Measurements from ENCODE around the gene SPTBN2. TPM values are rescaled to one million over a fixed set of nuclear protein-coding genes. Genes with fewer than 3 reads are reported as not detected.

The SPTBN2 gene
- total RNA-seq, 2 donors from 2014 or later = 3.3 to 7.7 TPM

GRCh38 chr11:66722745-66723651 is 6.0 kb downstream of the SPTBN2 start:
- Histone ChIP-seq H3K27ac (no peak overlapping the region), H3K4me1 (peaks cover 0 to 9% of the 10 kb centered on the region in 2 donors), H3K9me3 (no peaks in the 10 kb centered on the region), H3K36me3 (no peaks in the 10 kb centered on the region), H3K4me3 (no peak overlapping the region), H3K27me3 (peaks cover 0 to 3% of the 10 kb centered on the region in 2 donors)
- no peak for DNase-seq (ENCODE audit: low spot score)
- TF ChIP-seq CTCF (IDR thresholded peaks at IDR 0.05) = no peak

- Histone ChIP-seq H3K9me3 (no peaks in the 10 kb centered on the region), H3K27me3 (peaks cover 0 to 3% of the 10 kb centered on the region in 2 donors), H3K27ac (no peak overlapping the region), H3K4me3 (no peak overlapping the region), H3K36me3 (no peaks in the 10 kb centered on the region), H3K4me1 (peaks cover 0 to 3% of the 10 kb centered on the region in 2 donors)
- no peak for TF ChIP-seq CTCF (IDR thresholded peaks at IDR 0.05)
- no peak for DNase-seq (ENCODE audit: low spot score)
Observed at GRCh38 chr11:66721939-66722338, 7.1 kb downstream of the SPTBN2 start.

- Histone ChIP-seq H3K9me3 (no peaks in the 10 kb centered on the region), H3K36me3 (no peaks in the 10 kb centered on the region), H3K4me3 (no peak overlapping the region), H3K27me3 (peaks cover 0 to 3% of the 10 kb centered on the region in 2 donors), H3K4me1 (no peaks in the 10 kb centered on the region), H3K27ac (no peak overlapping the region)
- TF ChIP-seq CTCF (IDR thresholded peaks at IDR 0.05) = no peak
- no peak for DNase-seq (ENCODE audit: low spot score)
Observed at GRCh38 chr11:66720899-66721470, 8.0 kb downstream of the SPTBN2 start.

- no peak for DNase-seq (ENCODE audit: low spot score)
- no peaks in the 10 kb centered on the region for H3K36me3 ChIP-seq
- no peak overlapping the region for H3K4me3 ChIP-seq
- peaks cover 0 to 3% of the 10 kb centered on the region in 2 donors for H3K27me3 ChIP-seq
- no peaks in the 10 kb centered on the region for H3K9me3 ChIP-seq
- no peak for TF ChIP-seq CTCF (IDR thresholded peaks at IDR 0.05)
- no peaks in the 10 kb centered on the region for H3K4me1 ChIP-seq
- no peak overlapping the region for H3K27ac ChIP-seq
Observed at GRCh38 chr11:66720223-66720898, 8.7 kb downstream of the SPTBN2 start.

- DNase-seq (ENCODE audit: low spot score) = no peak
- no peaks in the 10 kb centered on the region for H3K36me3 ChIP-seq
- H3K4me1 ChIP-seq = no peaks in the 10 kb centered on the region
- no peak overlapping the region for H3K27ac ChIP-seq
- no peak overlapping the region for H3K4me3 ChIP-seq
- no peak for TF ChIP-seq CTCF (IDR thresholded peaks at IDR 0.05)
- no peaks in the 10 kb centered on the region for H3K9me3 ChIP-seq
- H3K27me3 ChIP-seq = no peaks in the 10 kb centered on the region
Observed at GRCh38 chr11:66719111-66719872, 9.7 kb downstream of the SPTBN2 start.

All from right atrium auricular region (tissue), 2 donors.